ENCODE results near the gene ERN1. TPM values are rescaled to one million over a fixed set of nuclear protein-coding genes. Genes with fewer than 3 reads are reported as not detected.

Gene ERN1
- total RNA-seq = 7.1 and 13.9 TPM in 2 replicates

DNA sequence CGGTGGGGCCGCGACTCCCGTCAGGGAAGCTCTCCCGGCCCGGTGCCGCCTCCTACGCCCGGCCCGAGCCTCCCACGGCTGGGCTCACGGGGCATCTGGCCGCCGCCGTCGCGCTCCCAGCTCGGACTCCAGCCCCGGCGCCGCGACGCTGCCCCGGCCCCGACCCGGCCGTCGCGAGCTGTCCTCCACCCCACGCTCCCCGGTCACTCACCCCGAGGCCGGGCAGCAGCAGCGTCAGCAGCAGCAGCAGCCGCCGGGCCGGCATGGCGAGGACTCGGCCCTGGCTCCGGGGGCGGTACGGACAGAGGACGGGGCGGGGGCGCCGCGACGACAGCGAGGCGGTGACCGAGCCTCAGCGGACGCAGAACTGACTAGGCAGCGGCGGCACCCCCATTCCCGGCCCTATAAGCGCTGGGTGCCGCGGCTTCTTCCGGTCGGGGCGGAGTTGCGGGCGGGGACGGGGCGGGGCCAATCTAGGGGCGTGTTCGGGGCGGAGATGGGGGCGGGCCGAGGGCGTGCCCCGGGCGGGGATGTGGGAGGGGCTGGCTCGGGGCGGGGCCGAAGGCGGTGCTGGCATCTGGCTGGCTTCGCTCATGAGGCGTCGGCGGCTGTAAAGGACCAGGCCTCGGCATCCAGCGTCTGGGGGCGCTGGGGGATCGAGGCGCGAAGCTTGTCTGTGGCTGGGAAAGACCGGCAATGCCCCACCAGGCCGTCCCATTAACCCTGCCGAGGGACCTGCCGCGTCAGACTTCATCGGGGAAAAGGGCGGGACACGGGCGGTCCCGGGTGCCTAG, at the start of gene ERN1:
TSS of gene ERN1 (minus strand) at position 380 of the 794 bp plus-strand sequence. CDS start at position 265, 115 bp downstream.

DNA sequence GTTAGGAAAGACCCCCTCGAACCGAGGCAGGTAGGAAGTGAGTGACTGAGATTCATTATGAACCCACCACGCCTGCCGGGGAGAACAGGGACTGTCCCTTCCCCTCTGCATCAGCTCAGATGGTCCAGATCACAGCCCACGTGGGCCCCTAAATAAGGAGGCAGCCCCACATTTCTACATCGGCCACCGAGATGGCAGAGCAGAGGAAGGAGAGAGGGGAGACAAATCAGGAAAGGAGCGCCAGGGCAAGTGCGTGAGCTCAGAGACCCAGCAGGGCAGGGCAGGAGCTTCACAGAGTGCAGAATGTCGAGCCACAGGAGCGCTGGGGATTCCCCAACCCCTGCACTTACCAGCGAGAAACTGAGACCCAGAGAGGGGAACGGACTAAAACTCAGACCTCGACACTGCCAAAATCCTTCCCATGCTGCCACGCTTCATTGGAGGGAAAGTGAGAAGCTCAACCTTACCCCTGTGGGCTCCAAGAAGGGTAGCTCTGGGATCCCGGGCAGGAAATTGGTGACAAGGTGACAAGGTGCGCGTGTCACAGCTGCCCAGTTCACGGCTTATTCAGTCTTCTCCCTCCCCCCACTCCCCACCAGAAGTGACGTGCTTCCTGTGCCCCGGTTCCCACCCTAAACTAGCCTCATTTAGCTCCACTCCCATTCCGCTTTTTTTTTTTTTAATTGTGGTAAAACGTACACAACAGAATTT, 109.7 kb downstream of the ERN1 start, which contains the start of gene ICAM2:
TSS of gene ICAM2 (minus strand) at position 578 of the 711 bp plus-strand sequence. CDS start 13,942 bp downstream, outside the sequence.

DNA sequence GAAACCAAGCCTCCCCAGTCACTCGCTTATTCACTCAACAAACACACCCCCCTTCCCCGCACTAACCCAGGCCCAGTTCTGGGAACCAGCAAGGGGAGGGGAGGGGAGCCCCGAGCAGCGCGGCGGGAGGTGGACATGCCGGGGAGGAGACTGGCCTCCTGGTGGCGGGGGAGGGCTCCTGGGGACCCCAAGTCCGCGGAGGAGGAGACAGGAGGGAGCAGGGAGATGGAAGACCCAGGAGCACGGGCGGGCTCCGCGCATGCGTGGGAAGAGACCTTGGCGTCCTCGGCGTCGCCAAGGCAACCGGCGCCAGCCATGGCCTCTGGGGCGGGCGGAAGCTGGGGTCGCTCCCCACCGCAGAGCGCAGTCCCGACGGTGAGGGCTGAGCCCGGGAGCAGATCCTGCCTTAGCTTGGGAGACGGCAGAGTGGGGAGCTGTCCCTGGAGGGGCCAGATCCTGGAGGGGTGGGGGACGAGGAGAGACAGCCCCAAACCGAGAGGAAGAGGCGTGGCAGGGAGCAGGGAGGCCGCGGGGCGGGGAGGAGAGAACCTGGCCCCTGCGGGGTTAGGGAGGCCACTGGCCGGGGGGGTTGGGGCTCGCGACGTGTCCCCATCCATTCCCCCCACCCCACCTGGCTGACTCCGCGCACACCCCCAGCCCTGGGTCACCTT, 131.8 kb downstream of the ERN1 start, which contains the start of gene PRR29:
TSS of gene PRR29 (plus strand) at position 302 of the 671 bp plus-strand sequence. CDS start at position 316, 14 bp downstream.

Other genes with a start within 250 kb of the ERN1 start
- gene GH2, start 248.2 kb downstream of the ERN1 start, total RNA-seq = not detected in 2 replicates
- gene CSH1, start 233.6 kb downstream of the ERN1 start, total RNA-seq = not detected in 2 replicates
- not detected in 2 replicates for gene CSHL1, start 218.9 kb downstream of the ERN1 start, total RNA-seq
- not detected in 2 replicates for gene GH1, start 211.3 kb downstream of the ERN1 start, total RNA-seq
- gene CD79B, start 197.8 kb downstream of the ERN1 start, total RNA-seq = not detected in 2 replicates
- under 0.01 TPM in 1 of 2 replicates, not detected in the other for gene SCN4A, start 157.2 kb downstream of the ERN1 start, total RNA-seq
- gene PRR29, start 131.8 kb downstream of the ERN1 start, total RNA-seq = 0.82 and 3.8 TPM in 2 replicates
- gene ICAM2, start 109.5 kb downstream of the ERN1 start, total RNA-seq = 0.70 and 0.77 TPM in 2 replicates
- 13.3 and 44.7 TPM in 2 replicates for gene TEX2, start 133.1 kb upstream of the ERN1 start, total RNA-seq

All from pericardium fibroblast (primary cell).